ENCODE measurements around the gene SCN11A.
"Not testable (repeated sequence)": the region's sequence is repeated elsewhere in the genome, so short reads cannot be mapped to it uniquely, and the experiment has no call there.

Gene SCN11A

DNA sequence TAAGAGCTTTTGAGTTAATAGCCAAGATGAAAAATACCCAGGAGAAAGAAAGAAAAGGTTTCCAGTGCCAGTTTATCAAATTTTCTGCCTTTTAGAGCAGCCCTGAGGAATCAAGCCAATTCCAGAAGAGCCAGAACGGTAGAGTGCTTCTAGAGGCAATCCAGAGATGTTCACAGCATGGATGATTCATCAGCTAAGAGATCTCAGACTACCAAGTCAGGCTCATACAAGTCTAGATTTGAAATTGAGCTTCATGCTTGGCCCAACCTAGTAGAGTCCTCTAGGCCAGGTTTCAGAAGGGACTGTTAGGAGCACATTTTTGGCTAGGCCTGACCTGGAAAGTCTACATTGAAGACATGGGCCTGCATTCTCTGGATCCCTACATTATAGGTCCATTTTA, 15.5 kb upstream of the SCN11A start:
- Histone ChIP-seq H3K4me1 (no peaks in the 10 kb centered on the region), H3K4me3 (no peak overlapping the region), H3K9me3 (no peaks in the 10 kb centered on the region), H3K9ac (no peak overlapping the region), H4K20me1 (peaks cover 38% of the 10 kb centered on the region), H3K27me3 (no peaks in the 10 kb centered on the region), H3K36me3 (peaks cover 67% of the 10 kb centered on the region), H3K4me2 (no peak overlapping the region), H3K27ac (no peak overlapping the region)
- TF ChIP-seq Cebpa-rat (IDR thresholded peaks at IDR 0.05) = no peak

- no peak for TF ChIP-seq Cebpa-rat (IDR thresholded peaks at IDR 0.05)
- H3K36me3 ChIP-seq = peaks cover 51% of the 10 kb centered on the region
- H3K9ac ChIP-seq = no peak overlapping the region
- peaks cover 6% of the 10 kb centered on the region for H3K9me3 ChIP-seq
- H3K27me3 ChIP-seq = no peaks in the 10 kb centered on the region
- H3K27ac ChIP-seq = no peak overlapping the region
- no peaks in the 10 kb centered on the region for H3K4me1 ChIP-seq
- H3K4me2 ChIP-seq = no peak overlapping the region
- H3K4me3 ChIP-seq = no peak overlapping the region
- peaks cover 42% of the 10 kb centered on the region for H4K20me1 ChIP-seq
These were observed 13.5 kb upstream of the SCN11A start for GRCh38 chr3:39065197-39065596.

DNA sequence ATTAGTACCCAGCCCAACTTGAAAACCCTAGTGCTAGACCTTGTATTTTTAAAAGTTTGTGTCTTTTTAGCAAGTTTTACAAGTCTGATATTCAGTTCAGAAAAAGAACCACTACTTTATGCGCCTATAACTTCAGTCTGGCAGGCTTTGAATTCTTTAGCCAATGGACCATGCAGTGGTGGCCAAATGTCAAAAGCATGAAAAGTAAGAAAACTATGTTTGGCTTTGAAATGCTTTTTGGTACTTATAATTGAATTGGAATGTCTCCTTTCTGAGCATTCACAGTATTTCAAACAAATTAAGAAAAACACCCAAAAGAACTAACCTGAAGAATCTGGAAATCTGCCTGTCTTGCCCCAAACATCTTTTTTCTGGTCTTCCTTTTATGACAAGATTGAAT, 12.9 kb upstream of the SCN11A start:
- Histone ChIP-seq H3K27ac (no peak overlapping the region), H3K9me3 (peaks cover 8% of the 10 kb centered on the region), H3K9ac (no peak overlapping the region), H3K36me3 (peaks cover 46% of the 10 kb centered on the region), H3K4me2 (no peak overlapping the region), H4K20me1 (peaks cover 42% of the 10 kb centered on the region), H3K4me3 (no peak overlapping the region), H3K27me3 (no peaks in the 10 kb centered on the region), H3K4me1 (no peaks in the 10 kb centered on the region)
- TF ChIP-seq Cebpa-rat (IDR thresholded peaks at IDR 0.05) = no peak

- Histone ChIP-seq H3K4me2 (no peak overlapping the region), H3K9ac (no peak overlapping the region), H3K4me1 (no peaks in the 10 kb centered on the region), H3K36me3 (peaks cover 39% of the 10 kb centered on the region), H3K27me3 (no peaks in the 10 kb centered on the region), H3K4me3 (no peak overlapping the region), H3K9me3 (peaks cover 8% of the 10 kb centered on the region), H4K20me1 (peaks cover 55% of the 10 kb centered on the region), H3K27ac (no peak overlapping the region)
- no peak for TF ChIP-seq Cebpa-rat (IDR thresholded peaks at IDR 0.05)
These were observed 11.4 kb upstream of the SCN11A start for GRCh38 chr3:39063143-39063542.

DNA sequence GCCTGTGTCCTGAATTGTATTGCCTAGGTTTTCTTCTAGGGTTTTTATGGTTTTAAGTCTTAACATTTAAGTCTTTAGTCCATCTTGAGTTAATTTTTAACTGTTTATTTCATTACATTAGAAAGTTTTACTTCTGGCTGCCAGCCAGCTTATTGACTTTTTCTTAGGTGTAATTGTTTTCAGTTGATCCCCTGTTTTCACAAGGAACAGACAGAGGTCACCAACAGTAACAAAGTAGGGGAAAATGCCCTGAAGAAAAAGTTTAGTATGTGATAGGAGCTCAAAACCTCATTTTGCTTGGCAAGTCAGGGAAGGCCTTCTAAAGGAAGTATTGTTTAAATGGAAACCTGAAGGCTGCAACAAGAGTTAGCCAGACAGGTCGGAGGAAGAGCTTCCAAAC, 10.4 kb upstream of the SCN11A start:
- peaks cover 64% of the 10 kb centered on the region for H4K20me1 ChIP-seq
- peaks cover 34% of the 10 kb centered on the region for H3K36me3 ChIP-seq
- no peak overlapping the region for H3K4me2 ChIP-seq
- H3K4me3 ChIP-seq = no peak overlapping the region
- no peaks in the 10 kb centered on the region for H3K4me1 ChIP-seq
- H3K9me3 ChIP-seq = peaks cover 8% of the 10 kb centered on the region
- TF ChIP-seq Cebpa-rat (IDR thresholded peaks at IDR 0.05) = no peak
- H3K27ac ChIP-seq = no peak overlapping the region
- H3K9ac ChIP-seq = no peak overlapping the region
- H3K27me3 ChIP-seq = no peaks in the 10 kb centered on the region

- Histone ChIP-seq H3K36me3 (peaks cover 25% of the 10 kb centered on the region), H4K20me1 (peaks cover 74% of the 10 kb centered on the region)
- not testable (repeated sequence) for H3K9me3 ChIP-seq, H3K4me2 ChIP-seq, H3K27ac ChIP-seq, H3K27me3 ChIP-seq, H3K4me3 ChIP-seq, H3K9ac ChIP-seq, H3K4me1 ChIP-seq
These were observed 9.5 kb upstream of the SCN11A start for GRCh38 chr3:39061228-39061627.

- H3K36me3 ChIP-seq = peaks cover 8% of the 10 kb centered on the region
- H3K27me3 ChIP-seq = no peaks in the 10 kb centered on the region
- no peak overlapping the region for H3K4me3 ChIP-seq
- no peak overlapping the region for H3K4me2 ChIP-seq
- peaks cover 66% of the 10 kb centered on the region for H4K20me1 ChIP-seq
- no peak overlapping the region for H3K27ac ChIP-seq
- H3K4me1 ChIP-seq = peaks cover 24% of the 10 kb centered on the region
- no peak overlapping the region for H3K9ac ChIP-seq
- H3K9me3 ChIP-seq = peaks cover 8% of the 10 kb centered on the region
- no peak for TF ChIP-seq Cebpa-rat (IDR thresholded peaks at IDR 0.05)
These were observed 4.4 kb upstream of the SCN11A start for GRCh38 chr3:39056151-39056550.

- Histone ChIP-seq H3K4me2 (no peak overlapping the region), H3K27me3 (no peaks in the 10 kb centered on the region), H4K20me1 (peaks cover 58% of the 10 kb centered on the region), H3K36me3 (peaks cover 8% of the 10 kb centered on the region), H3K9ac (no peak overlapping the region), H3K9me3 (no peaks in the 10 kb centered on the region), H3K4me1 (peaks cover 25% of the 10 kb centered on the region), H3K4me3 (no peak overlapping the region), H3K27ac (no peak overlapping the region)
- TF ChIP-seq Cebpa-rat (IDR thresholded peaks at IDR 0.05) = no peak
These were observed 2.0 kb upstream of the SCN11A start for GRCh38 chr3:39053696-39054095.

DNA sequence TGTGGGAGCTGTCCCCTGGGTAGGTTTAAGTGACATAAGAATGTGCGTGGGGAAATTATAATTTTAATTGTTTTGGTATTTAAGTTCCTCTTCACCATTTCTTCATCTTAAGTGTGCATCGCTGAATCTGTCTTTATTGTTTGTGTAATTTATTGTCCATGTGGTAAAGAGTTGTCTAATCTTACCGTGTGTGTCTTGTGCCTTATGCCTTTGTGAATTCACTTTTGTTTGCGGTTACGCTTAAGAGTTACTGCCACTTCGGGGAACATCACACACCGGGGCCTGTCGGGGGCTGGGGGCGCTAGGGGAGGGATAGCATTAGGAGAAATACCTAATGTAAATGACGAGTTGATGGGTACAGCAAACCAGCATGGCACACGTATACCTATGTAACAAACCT, 839 bp upstream of the SCN11A start:
- no peaks in the 10 kb centered on the region for H3K9me3 ChIP-seq
- peak overlapping the region; percentile 88 for H3K9ac ChIP-seq
- peak overlapping the region; percentile 88 for H3K4me3 ChIP-seq
- TF ChIP-seq Cebpa-rat (IDR thresholded peaks at IDR 0.05) = no peak
- peak overlapping the region; percentile 92 for H3K4me2 ChIP-seq
- no peaks in the 10 kb centered on the region for H3K27me3 ChIP-seq
- no peaks in the 10 kb centered on the region; the same call in 1 of the 2 replicates for H3K36me3 ChIP-seq
- peaks cover 47% of the 10 kb centered on the region for H4K20me1 ChIP-seq
- peak overlapping the region; percentile 91 for H3K27ac ChIP-seq
- H3K4me1 ChIP-seq = peaks cover 25% of the 10 kb centered on the region

DNA sequence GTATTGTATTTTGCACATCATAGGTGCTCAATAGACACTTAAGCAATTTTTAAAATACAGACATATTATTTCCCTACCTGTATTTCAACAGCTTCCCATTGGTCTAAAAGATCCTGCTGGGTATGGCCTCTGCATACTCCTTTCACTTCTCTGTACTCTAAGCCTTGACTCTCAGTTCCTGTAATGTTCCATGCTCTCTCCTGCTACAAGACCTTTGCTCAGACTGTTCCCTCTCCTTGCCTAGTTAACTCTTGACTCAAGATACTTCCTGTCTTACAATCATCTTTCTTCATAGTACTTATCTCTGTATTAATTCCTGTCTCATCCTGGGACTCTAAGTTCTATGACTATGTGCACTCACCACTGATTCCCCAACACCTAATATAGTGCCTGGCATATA, 1.7 kb downstream of the SCN11A start:
- no peak overlapping the region for H3K9ac ChIP-seq
- no peak overlapping the region for H3K27ac ChIP-seq
- no peaks in the 10 kb centered on the region for H3K27me3 ChIP-seq
- H3K4me3 ChIP-seq = no peak overlapping the region
- H3K36me3 ChIP-seq = no peaks in the 10 kb centered on the region
- no peak overlapping the region for H3K4me2 ChIP-seq
- TF ChIP-seq Cebpa-rat (IDR thresholded peaks at IDR 0.05) = no peak
- peaks cover 22% of the 10 kb centered on the region for H4K20me1 ChIP-seq
- H3K9me3 ChIP-seq = no peaks in the 10 kb centered on the region
- H3K4me1 ChIP-seq = peaks cover 18% of the 10 kb centered on the region

GRCh38 chr3:39038165-39038564, 13.6 kb downstream of the SCN11A start:
- Histone ChIP-seq H3K27ac (no peak overlapping the region), H3K4me2 (no peak overlapping the region)

More at GRCh38 chr3:39038165-39038564, 13.6 kb downstream of the SCN11A start:
- Histone ChIP-seq H4K20me1 (no peaks in the 10 kb centered on the region), H3K9ac (no peak overlapping the region), H3K27me3 (no peaks in the 10 kb centered on the region), H3K4me1 (no peaks in the 10 kb centered on the region), H3K4me3 (no peak overlapping the region), H3K36me3 (no peaks in the 10 kb centered on the region), H3K9me3 (peaks cover 26% of the 10 kb centered on the region)
- no peak for TF ChIP-seq Cebpa-rat (IDR thresholded peaks at IDR 0.05)
